Activated CD8-positive, alpha-beta memory T cell treated with anti-CD3 and anti-CD28 coated beads for 24 hours (primary cell): ENCODE measurements around the gene C5orf63.
"Not testable (repeated sequence)": the region's sequence is repeated elsewhere in the genome, so short reads cannot be mapped to it uniquely, and the experiment has no call there.

Experiments used
- DNase-seq: peaks from one replicate; pipeline ENCODE4 v3.0.0-alpha.2; 2020

C5orf63 gene

DNA sequence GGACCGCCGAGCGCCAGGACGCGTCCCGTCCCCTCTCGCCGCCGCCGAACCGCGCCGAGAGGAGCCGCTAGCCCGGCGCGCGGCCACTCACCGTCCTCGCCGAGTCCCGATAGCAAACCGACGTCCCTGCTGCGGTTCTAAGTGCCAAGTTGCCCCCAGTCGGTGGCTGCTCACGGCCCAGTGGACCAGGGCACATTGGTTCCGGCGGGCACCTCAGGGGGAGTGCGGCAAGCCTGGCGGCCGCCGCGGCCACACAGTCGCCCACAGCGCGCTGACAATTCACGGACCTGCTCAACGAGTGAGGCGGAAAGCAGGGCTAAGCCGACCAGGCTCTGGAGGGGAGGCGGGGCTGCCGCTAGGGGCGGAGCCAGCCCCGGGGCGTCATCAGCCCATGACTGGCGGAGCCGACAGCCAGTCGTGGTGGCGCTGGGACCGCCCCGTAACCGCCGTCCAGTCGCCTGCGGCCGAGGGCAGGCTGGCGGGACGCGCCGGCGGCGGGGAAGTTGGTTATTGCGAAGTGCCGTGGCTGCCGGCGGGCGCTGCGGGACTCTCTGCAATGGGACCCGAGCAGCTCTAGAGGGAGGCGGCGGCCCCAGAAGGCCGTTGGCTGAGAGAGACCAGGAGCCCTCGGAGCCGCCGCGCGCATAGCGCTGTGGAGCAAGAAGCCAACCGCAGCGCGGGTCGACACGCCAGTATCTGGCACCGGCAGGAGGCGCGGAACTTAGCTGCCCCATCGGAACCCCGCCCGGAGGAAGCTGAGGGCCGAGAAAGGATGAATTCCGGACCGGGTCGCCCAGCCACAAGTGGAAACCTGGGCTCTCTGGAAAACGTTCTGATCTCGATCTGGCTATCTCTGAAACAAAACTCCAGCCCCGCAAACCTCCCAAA lies 42.8 kb downstream of the C5orf63 start, which contains the start of gene MARCHF3:
Gene MARCHF3, minus strand, starts transcription at position 300 of the 888 bp plus-strand sequence. CDS start 112,387 bp downstream, outside the sequence.
- DNase-seq = peak; percentile 97

DNA sequence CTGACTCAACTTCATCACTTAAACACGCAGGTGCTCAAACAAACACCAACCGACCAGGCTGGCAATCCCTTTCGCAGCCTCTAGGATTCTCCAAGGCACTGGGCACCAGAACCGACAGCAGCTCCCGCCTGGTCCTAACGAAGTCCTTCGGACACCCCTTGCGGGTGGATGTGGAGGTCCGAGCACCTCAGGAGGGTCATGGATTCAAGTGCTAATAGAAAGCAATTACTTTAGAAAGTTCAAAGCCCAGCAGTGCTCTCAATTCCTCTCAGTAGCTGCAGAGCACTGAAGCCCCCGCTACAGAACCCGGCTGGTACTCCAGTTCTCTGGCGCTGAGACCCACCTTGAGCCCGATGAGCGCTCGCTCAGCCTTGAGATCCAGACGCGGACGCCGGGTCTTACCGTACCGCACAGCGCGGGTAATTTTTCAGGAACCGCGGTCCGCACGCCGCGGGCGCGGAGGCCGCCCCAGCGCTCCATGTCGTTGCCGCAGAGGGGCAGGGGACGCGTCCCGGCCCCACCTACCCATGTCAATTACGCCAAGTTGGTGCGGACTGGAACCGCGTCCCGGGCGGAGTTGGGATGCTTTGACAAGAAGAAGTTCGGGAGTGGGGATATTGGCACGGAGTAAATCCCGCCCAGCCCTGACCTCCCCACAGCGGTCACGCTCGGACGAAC lies 43.6 kb downstream of the C5orf63 start:
- DNase-seq = peak; percentile 77

DNA sequence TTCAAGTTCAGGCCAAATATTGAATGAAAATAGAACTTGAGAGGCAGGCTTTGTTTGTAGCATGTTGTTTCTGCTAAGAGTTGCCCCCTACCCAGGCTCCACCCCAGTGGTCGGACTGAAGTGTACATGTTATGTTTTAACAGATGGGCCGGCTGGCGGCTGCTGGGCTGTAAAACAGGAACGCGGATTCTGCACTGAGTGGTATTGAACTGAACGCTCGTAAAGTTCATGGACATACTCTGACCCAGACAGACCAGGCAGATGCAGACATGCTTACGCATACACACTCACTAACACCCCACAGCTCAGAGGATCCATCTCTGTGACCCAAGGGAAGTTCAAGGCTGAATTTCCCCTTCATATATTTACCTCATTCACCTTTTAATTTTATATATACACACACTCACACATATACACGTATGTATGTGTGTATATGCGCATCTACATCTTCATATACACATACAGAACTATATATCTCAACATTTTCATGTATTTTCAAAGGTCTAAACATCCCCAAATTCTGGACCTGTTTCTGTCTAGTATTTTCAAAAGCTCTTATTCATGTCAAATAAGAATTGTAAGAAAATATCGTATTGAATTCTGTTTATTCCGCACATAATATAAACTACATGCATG lies 44.4 kb downstream of the C5orf63 start:
- no peak for DNase-seq

DNA sequence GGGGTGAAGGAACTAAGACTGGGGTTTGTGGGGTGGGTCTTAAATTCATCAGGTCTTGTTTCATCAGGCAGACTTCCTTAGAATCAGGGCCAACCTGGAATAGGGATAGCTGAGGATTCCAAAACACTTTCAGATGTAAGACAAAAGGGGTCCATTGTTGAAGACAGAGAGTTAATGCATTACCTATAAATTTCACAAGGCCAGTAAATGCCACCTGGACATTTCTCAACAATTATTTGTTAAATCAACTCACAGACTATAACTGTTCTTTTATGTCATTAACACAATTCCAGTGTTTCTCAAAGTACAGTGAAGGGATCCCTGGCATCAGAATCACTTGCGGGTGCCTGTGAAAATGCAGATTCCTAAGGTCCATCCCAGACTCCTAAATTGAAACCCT lies 45.8 kb downstream of the C5orf63 start:
- no peak for DNase-seq

DNA sequence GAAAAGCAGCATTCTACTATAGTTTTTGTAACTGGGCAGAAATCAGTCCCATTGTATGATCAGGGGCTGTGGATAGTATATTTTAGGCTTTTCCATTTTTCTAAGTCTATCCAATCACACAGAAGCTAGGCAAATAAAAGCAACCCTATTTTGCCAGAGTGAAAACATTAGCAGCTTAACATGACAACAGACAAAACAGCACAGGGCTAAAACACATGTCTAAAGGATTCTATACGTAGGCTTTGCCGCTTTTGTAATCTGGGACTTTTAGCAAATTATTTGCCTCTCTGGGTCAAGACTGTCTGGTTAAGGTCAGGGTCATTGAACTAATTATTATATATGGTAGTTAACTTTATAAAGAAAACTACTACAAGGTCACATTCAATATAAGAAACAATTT lies 47.1 kb downstream of the C5orf63 start:
- DNase-seq = no peak

DNA sequence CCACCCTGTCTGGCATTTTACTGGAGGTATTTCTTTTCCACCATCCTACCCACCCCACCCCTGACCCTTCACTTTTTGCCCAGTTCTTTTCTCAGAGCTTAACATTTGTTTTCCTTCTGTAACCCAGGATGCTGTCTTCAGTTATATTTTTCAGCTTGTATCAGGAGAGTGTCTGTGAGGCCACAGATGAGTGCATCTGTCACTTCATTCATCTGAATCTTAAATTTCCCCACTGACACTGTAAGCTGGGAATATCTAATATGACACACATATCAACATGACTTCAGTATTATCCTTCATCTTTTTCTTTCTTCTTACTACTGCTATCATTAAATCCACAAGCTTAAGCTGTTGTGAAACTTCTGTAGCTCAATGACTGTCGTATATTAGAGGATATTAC lies 47.8 kb downstream of the C5orf63 start:
- no peak for DNase-seq

DNA sequence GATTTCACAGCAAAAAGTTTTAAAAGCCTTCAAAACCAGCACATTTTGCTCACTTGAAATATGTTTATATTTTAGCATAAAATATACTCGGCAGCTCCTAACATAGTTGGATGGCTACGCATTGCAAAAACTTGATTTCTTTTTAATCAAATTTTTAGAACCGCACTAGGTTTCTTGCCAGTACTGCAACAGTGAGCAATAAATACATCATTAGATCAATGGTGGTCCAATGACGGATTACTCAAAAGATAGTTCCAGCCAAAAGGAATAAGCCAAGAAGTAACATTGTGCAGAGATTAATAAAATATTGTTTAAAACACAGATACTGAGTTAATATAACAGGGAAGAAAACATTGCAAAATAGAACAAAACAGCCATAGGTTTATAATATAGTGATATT lies 48.5 kb downstream of the C5orf63 start:
- no peak for DNase-seq

DNA sequence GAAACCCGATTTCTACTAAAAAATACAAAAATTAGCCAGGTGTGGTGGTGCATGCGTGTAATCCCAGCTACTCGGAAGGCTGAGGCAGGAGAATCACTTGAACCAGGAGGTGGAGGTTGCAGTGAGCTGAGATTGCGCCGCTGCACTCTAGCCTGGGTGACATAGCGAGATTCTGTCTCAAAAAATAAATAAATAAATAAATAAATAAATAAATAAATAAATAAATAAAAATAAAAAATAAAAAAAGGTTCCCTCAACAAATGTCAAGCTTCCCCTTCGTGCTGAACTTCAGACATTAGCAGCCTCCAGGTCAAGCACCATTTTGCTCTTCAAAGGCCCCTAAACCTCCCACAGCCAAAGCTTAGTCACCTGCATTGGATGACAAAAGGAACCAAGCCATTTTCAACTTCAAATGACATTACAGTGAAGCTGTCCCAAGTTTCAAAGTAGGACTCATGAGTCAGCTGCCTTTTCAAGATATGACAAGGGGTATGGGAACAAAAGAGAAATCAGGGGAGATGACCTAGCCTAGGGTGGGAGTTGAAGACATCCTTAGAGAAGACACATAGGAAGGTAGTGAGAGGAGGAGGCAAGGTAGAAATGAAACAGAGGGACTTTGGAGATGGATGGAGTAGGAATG lies 49.6 kb downstream of the C5orf63 start:
- DNase-seq = not testable (repeated sequence)

DNA sequence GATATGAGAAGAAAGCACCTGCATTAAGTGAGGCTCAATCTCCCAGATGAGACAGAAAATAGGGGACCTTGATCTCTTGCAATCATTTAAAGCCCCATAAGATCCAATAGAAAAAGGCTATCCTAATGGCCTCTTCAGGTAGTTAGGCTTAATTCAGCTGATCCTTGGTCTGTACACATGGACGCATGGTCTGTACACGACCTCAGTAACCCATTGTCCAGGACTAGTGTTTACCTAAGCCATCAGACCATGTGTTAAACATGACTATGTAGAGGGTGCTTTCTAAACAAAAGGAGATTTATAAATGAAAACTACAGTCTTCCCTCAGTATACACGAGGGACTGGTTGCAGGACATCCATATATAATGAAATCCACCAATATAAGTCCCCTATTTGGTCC lies 50.5 kb downstream of the C5orf63 start:
- no peak for DNase-seq

DNA sequence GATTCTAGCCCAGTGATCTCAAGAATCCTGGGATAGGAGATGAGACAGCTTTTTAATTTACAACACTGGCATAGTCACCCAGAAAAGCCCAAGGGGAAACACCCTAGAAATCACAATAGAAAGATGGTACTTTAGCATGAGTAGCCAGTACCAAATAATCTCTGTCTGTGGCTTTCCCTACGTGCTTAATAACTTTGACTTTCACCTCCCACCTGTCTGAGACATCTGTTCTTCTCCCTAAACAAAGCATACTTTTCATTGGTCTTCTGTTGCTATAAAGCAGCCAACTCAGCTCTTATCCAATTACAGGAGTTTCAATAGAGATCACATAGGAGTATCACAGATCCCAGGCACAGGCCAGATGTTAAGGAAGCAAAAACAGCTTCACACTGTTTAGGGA lies 53.4 kb downstream of the C5orf63 start:
- no peak for DNase-seq

DNA sequence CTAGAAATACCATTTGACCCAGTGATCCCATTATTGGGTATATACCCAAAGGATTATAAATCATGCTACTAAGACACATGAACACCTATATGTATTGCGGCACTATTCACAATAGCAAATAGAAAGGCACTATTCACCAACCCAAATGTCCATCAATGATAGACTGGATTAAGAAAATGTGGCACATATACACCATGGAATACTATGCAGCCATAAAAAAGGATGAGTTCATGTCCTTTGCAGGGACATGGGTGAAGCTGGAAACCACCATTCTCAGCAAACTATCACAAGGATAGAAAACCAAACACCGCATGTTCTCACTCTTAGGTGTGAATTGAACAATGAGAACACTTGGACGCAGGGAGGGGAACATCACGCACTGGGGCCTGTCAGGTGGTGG lies 56.6 kb downstream of the C5orf63 start:
- DNase-seq = not testable (repeated sequence)

DNA sequence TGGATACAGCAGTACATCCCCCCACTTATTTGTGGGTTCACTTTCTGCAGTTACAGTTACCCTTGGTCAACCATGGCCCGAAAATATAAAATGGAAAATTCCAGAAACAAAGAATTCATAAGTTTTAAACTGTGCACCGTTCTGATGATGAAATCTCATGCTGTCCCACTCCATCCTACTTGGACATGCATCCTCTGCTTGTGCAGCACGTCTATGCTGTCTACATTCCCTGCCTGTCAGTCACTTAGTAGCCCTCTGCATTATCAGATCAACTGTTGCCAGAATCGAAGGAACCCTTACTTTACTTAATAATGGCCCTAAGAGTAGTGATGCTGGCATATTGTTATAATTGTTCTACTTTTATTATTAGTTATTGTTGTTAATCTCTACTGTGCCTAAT lies 57.6 kb downstream of the C5orf63 start:
- no peak for DNase-seq

DNA sequence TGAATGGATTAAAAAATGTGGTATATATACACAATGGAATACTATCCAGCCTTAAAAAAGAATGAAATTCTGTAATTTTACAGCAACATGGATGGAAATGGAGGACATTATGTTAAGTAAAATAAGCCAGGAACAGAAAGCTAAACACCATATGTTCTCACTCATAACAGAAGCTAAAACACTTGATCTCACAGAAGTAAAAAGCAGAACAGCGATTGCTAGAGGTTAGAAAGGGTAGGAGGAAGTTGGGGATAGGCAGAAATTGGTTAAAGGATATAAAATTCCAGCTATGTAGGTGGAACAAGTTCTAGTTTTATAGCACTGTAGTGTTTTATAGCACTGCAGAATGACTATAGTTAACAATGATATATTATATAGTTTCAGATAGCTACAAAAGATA lies 58.7 kb downstream of the C5orf63 start:
- DNase-seq = no peak

DNA sequence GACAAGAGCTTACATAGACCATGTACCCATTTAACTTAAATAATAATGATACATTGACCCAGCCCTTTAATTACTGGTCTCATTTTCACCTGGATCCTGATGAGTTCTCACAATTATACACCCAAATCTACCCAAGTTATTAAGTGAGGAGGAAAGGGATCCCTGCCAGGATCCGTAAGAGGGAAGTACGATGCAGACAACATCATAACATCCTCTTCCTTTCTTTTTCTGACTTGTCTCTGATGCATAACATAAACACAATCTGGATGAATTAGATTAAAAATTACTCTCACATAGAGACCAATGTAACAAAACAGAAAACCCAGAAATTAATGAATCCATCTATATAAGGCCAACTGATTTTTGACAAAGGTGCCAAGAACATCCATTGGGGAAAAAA lies 59.9 kb downstream of the C5orf63 start:
- no peak for DNase-seq

DNA sequence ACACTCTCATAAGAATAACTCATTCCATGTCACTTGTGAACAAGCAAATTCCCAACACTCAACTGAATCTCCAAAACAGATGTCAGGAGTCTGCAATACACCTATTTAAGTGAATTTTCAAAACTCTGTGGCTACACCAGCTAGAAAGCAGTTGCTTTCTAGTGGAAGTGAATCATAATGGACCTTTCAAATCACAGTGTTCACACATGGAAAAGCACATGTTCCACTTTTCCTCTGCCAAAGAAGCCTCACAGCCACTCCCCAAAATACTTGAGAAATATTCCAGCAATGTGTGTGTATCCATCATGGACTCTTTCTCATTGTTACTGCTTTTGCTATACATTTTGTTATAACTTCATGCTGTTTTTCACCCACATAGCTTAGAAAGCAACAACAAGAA lies 60.4 kb downstream of the C5orf63 start:
- DNase-seq = no peak

DNA sequence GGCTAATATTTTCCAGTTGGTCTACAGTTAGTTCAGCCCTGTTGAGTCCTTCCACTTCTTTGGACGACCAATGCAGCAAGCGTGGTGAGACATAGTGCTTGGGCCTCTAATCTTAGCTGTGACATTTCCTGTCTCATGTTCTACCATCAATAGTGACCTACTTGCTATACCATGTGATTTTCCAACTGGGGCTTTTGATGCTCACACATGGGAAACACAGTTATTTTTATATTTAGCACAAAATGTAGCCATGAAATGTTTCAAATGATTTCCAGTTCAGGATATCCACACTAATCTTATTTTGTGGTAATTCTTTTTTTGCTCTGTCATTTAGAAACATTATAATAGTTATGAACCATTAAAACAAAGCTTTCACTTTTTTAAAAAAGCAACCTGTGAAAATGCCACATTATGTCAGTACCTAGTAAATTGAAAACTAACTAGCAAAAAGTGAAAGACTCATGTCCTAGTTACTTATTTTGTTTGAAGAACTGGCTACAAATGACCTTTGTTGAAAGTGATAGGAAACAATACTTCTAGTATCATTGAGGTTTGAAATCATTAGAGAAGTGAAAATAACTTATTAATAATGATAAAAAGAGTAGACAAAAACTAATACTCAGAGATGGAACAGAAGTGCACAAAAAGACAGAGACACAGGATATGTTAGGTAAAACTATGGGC lies 61.2 kb downstream of the C5orf63 start:
- DNase-seq = no peak

DNA sequence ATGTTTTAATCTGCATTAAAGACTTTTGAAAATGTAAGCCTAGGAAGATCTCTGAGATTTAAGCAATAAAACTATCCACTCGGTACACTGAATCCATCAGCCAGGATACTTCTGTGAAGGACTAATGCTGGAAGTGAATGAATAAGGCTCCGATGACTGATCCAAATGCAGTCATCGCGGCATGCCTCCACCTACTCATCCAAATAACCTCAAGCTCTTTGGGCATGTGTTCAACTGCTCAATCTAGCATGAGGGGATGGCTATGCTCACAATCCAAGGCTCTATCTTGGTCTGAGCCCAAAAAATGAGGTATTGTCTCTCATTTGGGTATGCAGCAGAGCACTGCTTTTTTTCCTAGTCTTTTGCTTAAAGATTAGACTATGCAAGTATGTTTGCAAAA lies 62.1 kb downstream of the C5orf63 start:
- no peak for DNase-seq

DNA sequence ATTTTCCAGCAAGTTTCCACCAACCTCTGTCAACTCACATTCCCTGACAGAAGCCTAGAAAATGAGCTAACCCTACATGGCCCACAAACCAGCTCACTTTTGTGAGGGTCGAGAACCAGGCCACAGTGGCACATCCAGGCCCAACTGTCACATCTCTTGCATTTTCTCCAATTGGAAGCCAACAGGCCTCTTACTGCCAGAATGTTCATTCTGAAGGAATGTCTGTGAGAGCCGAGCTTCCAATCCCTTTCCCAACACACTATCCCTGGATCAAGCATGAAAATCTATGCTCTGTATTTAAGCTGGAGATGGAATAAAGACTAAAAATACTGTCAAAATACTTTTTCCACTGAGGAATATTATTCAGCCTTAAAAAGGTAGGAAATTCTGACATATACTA lies 62.9 kb downstream of the C5orf63 start:
- no peak for DNase-seq

DNA sequence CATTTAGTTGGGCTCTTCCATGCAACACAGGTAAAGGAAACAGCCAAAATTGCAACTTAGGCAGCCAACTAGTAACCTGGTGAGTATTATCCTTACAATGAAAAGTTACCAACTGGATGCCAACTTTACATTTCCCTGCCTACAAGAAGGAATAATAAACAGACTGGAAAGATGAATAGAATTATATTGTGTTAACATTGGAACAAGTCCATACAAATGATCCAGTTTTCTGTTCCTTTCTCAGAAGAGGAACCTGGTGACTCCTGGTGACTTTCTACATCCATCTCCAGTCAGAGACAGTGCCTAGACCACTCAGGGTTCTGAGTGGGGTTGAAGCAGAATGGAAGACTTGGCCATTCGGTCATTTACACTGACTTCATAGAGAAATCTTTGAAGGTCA lies 63.5 kb downstream of the C5orf63 start:
- DNase-seq = no peak

DNA sequence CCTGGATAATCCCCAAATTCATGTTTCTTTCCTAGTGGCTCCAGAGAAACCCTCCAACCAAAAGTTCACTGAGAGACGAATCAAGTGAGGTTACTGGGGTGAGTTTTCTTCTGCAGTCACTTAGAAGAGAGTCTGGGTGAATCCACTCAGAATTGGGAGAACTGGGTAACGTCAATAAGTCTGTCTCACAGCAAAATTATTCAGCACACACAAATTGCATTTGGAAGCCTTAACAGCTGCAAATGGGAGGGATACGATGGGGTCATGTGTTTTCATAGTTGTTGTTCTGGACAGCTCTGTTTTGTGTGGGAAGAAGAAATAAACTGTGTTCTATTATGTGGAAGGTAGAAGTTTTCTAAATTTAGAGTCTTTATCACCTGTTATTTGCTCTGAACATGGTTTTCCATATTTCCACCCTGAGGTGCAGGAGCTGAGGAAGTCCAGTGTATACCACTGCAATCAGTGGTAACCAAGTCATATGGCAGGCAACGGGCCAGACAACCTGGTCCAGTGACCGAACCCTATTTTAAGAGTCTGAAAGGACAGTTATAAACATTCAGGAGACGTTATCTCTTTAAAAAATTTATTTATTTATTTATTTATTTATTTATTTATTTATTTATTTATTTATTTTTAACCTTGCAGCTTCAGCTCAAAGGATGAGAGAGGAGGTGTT lies 64.9 kb downstream of the C5orf63 start:
- DNase-seq = no peak

DNA sequence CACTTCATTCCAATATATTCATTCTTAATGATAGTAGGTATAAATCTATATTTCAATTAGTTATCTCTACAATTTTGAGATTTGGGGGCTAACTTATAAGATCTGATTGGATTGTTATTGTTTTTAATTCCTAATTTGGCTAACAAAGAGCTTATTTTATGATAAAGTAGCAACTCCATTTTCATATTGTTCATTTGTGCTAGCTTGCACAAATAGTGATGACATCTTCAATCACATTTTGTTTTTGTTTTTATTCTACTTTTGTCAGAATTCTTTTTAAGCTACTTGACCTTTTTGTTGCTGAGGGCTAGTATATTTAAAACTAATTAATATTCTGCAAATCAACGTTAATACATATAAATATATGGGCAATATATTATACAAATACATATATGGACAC lies 65.8 kb downstream of the C5orf63 start:
- no peak for DNase-seq

DNA sequence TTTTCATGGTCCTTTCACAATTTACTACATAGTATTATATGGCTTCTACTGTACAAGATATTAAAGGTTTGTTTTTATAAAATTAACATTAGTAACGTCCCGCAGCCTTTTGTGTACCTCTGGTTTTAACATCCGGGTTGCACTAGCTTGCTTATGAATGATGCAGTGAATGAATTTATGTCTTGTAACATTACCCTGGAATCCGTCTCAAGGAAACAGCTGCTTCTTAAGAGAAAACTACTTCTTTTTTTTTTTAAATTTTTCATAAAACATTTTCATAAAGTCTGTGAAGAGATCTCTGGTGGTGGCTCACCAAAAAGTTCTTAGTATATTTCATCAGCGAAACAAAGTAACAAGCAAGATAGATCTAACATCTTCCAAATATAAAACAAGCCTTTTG lies 66.6 kb downstream of the C5orf63 start:
- DNase-seq = no peak
